ENCODE results near the gene TRIM5. TPM values are rescaled to one million over a fixed set of nuclear protein-coding genes. Genes with fewer than 3 reads are reported as not detected.

Gene TRIM5
- total and polyA plus RNA-seq, 10 of the 15 experiments (the other 5 are each of a cell fraction or from before 2014, with no cell fraction given), result 20.0 to 59.7 (median 31.8) TPM

DNA sequence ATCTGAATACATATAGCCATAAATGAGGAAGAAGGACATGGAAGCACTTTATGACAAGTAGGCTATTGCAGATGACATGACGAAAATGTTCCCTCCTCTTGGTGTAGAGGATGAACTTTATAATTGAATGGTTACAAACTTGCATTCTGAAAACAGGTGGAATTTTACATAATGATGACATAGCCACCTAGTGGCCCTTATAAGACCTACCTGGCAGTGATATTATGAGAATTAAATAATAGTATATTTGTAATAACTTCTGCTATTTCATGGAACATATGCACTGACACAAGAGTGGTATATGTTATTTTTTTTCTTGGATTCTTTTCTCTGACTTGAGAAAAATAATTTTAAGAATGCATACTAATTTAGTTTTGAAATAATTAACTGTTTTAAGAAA is 27.6 kb upstream of the TRIM5 start (continued):
- TF ChIP-seq, protein P1, sequence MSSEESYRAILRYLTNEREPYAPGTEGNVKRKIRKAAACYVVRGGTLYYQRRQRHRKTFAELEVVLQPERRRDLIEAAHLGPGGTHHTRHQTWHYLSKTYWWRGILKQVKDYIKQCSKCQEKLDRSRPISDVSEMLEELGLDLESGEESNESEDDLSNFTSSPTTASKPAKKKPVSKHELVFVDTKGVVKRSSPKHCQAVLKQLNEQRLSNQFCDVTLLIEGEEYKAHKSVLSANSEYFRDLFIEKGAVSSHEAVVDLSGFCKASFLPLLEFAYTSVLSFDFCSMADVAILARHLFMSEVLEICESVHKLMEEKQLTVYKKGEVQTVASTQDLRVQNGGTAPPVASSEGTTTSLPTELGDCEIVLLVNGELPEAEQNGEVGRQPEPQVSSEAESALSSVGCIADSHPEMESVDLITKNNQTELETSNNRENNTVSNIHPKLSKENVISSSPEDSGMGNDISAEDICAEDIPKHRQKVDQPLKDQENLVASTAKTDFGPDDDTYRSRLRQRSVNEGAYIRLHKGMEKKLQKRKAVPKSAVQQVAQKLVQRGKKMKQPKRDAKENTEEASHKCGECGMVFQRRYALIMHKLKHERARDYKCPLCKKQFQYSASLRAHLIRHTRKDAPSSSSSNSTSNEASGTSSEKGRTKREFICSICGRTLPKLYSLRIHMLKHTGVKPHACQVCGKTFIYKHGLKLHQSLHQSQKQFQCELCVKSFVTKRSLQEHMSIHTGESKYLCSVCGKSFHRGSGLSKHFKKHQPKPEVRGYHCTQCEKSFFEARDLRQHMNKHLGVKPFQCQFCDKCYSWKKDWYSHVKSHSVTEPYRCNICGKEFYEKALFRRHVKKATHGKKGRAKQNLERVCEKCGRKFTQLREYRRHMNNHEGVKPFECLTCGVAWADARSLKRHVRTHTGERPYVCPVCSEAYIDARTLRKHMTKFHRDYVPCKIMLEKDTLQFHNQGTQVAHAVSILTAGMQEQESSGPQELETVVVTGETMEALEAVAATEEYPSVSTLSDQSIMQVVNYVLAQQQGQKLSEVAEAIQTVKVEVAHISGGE (CRISPR knock-in tag; IDR thresholded peaks at IDR 0.05), result no peak
- TF ChIP-seq BCL11A (IDR thresholded peaks at IDR 0.05; ENCODE audit: low read depth, low read length) (no peak), RFX5 (IDR thresholded peaks at IDR 0.05; ENCODE audit: low read depth, low read length) (no peak), ZNF24 (IDR thresholded peaks at IDR 0.05) (no peak), CEBPB (IDR thresholded peaks at IDR 0.05; ENCODE audit: borderline replicate concordance in 1 of 2, low read depth in 2 of 2, low read length in 2 of 2) (no peak), RUNX3 (IDR thresholded peaks at IDR 0.05; ENCODE audit: low read length) (no peak), MXI1 (IDR thresholded peaks at IDR 0.05; ENCODE audit: low read depth, low read length) (no peak), SMAD5 (IDR thresholded peaks at IDR 0.05; ENCODE audit: low read depth) (no peak), RAD21 (IDR thresholded peaks at IDR 0.05; ENCODE audit: insufficient read depth, low read depth, low read length) (peak; percentile 58), TCF7 (IDR thresholded peaks at IDR 0.05; ENCODE audit: borderline replicate concordance) (no peak), SREBF2 (IDR thresholded peaks at IDR 0.05; ENCODE audit: low read length) (no peak), FOXM1 (IDR thresholded peaks at IDR 0.05; ENCODE audit: low read depth, low read length) (no peak), YY1 (IDR thresholded peaks at IDR 0.05; ENCODE audit: low read depth, low read length) (no peak), MEF2A (IDR thresholded peaks at IDR 0.05; ENCODE audit: insufficient read depth, low read depth, low read length) (no peak)
- TF ChIP-seq, protein P2, sequence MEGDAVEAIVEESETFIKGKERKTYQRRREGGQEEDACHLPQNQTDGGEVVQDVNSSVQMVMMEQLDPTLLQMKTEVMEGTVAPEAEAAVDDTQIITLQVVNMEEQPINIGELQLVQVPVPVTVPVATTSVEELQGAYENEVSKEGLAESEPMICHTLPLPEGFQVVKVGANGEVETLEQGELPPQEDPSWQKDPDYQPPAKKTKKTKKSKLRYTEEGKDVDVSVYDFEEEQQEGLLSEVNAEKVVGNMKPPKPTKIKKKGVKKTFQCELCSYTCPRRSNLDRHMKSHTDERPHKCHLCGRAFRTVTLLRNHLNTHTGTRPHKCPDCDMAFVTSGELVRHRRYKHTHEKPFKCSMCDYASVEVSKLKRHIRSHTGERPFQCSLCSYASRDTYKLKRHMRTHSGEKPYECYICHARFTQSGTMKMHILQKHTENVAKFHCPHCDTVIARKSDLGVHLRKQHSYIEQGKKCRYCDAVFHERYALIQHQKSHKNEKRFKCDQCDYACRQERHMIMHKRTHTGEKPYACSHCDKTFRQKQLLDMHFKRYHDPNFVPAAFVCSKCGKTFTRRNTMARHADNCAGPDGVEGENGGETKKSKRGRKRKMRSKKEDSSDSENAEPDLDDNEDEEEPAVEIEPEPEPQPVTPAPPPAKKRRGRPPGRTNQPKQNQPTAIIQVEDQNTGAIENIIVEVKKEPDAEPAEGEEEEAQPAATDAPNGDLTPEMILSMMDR (IDR thresholded peaks at IDR 0.05 in 2 of 3, conservative IDR thresholded peaks at IDR 0.05 in 1 of 3; ENCODE audit: control insufficient read depth in 2 of 3, extremely low read depth in 1 of 3, insufficient read depth in 1 of 3, low read depth in 3 of 3, low read length in 3 of 3), result peak; percentile 24 to 60 (median 50); a peak in 4 of 6 replicates
- TF ChIP-seq, protein P3, sequence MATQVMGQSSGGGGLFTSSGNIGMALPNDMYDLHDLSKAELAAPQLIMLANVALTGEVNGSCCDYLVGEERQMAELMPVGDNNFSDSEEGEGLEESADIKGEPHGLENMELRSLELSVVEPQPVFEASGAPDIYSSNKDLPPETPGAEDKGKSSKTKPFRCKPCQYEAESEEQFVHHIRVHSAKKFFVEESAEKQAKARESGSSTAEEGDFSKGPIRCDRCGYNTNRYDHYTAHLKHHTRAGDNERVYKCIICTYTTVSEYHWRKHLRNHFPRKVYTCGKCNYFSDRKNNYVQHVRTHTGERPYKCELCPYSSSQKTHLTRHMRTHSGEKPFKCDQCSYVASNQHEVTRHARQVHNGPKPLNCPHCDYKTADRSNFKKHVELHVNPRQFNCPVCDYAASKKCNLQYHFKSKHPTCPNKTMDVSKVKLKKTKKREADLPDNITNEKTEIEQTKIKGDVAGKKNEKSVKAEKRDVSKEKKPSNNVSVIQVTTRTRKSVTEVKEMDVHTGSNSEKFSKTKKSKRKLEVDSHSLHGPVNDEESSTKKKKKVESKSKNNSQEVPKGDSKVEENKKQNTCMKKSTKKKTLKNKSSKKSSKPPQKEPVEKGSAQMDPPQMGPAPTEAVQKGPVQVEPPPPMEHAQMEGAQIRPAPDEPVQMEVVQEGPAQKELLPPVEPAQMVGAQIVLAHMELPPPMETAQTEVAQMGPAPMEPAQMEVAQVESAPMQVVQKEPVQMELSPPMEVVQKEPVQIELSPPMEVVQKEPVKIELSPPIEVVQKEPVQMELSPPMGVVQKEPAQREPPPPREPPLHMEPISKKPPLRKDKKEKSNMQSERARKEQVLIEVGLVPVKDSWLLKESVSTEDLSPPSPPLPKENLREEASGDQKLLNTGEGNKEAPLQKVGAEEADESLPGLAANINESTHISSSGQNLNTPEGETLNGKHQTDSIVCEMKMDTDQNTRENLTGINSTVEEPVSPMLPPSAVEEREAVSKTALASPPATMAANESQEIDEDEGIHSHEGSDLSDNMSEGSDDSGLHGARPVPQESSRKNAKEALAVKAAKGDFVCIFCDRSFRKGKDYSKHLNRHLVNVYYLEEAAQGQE (IDR thresholded peaks at IDR 0.05; ENCODE audit: low read depth, low read length), result no peak
- TF ChIP-seq, protein P4, sequence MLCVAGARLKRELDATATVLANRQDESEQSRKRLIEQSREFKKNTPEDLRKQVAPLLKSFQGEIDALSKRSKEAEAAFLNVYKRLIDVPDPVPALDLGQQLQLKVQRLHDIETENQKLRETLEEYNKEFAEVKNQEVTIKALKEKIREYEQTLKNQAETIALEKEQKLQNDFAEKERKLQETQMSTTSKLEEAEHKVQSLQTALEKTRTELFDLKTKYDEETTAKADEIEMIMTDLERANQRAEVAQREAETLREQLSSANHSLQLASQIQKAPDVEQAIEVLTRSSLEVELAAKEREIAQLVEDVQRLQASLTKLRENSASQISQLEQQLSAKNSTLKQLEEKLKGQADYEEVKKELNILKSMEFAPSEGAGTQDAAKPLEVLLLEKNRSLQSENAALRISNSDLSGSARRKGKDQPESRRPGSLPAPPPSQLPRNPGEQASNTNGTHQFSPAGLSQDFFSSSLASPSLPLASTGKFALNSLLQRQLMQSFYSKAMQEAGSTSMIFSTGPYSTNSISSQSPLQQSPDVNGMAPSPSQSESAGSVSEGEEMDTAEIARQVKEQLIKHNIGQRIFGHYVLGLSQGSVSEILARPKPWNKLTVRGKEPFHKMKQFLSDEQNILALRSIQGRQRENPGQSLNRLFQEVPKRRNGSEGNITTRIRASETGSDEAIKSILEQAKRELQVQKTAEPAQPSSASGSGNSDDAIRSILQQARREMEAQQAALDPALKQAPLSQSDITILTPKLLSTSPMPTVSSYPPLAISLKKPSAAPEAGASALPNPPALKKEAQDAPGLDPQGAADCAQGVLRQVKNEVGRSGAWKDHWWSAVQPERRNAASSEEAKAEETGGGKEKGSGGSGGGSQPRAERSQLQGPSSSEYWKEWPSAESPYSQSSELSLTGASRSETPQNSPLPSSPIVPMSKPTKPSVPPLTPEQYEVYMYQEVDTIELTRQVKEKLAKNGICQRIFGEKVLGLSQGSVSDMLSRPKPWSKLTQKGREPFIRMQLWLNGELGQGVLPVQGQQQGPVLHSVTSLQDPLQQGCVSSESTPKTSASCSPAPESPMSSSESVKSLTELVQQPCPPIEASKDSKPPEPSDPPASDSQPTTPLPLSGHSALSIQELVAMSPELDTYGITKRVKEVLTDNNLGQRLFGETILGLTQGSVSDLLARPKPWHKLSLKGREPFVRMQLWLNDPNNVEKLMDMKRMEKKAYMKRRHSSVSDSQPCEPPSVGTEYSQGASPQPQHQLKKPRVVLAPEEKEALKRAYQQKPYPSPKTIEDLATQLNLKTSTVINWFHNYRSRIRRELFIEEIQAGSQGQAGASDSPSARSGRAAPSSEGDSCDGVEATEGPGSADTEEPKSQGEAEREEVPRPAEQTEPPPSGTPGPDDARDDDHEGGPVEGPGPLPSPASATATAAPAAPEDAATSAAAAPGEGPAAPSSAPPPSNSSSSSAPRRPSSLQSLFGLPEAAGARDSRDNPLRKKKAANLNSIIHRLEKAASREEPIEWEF (IDR thresholded peaks at IDR 0.05; ENCODE audit: insufficient replicate concordance, low read depth, low read length), result no peak
